Skeletal muscle satellite cell (primary cell): Measurements from ENCODE around the gene GALNT15. TPM values are rescaled to one million over a fixed set of nuclear protein-coding genes. Genes with fewer than 3 reads are reported as not detected.

Experiments
- H3K27me3 ChIP-seq: 2 replicates; pipeline ENCODE4 v1.7.0; 2013; ENCODE audit warnings: low read length; ENCODE audit not compliant: control insufficient read depth, insufficient read depth
- H3K36me3 ChIP-seq: 2 replicates; pipeline ENCODE4 v1.7.0; 2013; ENCODE audit warnings: mild to moderate bottlenecking, control low read depth, low read length; ENCODE audit not compliant: insufficient read depth
- H3K4me1 ChIP-seq: 2 replicates; pipeline ENCODE4 v1.7.0; 2013; ENCODE audit warnings: low read length; ENCODE audit not compliant: control insufficient read depth, insufficient read depth
- H3K4me2 ChIP-seq: 2 replicates; pipeline ENCODE4 v1.7.0; 2013; ENCODE audit warnings: mild to moderate bottlenecking, low read length
- H3K4me3 ChIP-seq: 2 replicates; pipeline ENCODE4 v1.7.0; 2013; ENCODE audit warnings: low read length
- H3K9ac ChIP-seq: 2 replicates; pipeline ENCODE4 v1.7.0; 2013; ENCODE audit warnings: mild to moderate bottlenecking, low read depth, low read length, moderate library complexity
- H3K9me3 ChIP-seq: replicated peaks from 2 replicates; pipeline ENCODE4 v1.7.0; 2013; ENCODE audit warnings: mild to moderate bottlenecking, control low read depth, low read length
- total RNA-seq: library from RNA; depleted of rRNA; stranded (reverse); fragments of >200 nt; gene quantifications from 2 replicates; pipeline ENCODE4 v1.2.3, GENCODE V29; 2012; rRNA removed

Gene GALNT15, protein sequence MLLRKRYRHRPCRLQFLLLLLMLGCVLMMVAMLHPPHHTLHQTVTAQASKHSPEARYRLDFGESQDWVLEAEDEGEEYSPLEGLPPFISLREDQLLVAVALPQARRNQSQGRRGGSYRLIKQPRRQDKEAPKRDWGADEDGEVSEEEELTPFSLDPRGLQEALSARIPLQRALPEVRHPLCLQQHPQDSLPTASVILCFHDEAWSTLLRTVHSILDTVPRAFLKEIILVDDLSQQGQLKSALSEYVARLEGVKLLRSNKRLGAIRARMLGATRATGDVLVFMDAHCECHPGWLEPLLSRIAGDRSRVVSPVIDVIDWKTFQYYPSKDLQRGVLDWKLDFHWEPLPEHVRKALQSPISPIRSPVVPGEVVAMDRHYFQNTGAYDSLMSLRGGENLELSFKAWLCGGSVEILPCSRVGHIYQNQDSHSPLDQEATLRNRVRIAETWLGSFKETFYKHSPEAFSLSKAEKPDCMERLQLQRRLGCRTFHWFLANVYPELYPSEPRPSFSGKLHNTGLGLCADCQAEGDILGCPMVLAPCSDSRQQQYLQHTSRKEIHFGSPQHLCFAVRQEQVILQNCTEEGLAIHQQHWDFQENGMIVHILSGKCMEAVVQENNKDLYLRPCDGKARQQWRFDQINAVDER
- total RNA-seq, result 36.7 and 37.5 TPM in 2 replicates

DNA sequence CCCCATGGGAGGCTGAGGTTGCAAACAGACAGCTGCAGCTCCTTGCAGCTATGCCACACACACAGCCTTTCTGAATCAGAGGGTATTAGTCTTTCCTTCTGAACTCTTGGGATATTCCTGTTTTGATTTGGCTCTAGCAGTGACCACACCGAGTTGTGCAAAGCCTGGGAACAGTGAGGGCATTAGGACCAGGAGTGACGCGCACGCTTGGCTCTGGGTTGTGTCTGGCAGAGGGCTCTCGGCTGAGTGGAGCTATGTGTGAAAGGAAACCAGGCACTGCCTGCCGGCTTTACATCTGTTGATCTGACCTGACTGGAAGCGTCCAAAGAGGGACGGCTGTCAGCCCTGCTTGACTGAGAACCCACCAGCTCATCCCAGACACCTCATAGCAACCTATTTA is at the start of gene GALNT15:
TSS of gene GALNT15 (plus strand) at position 292 of the 400 bp plus-strand sequence. CDS start 472 bp downstream, outside the sequence.
- H3K4me3 ChIP-seq, result peak within 1 kb of the TSS; percentile 56
- H3K9me3 ChIP-seq, result no peaks in the 10 kb centered on the region
- H3K36me3 ChIP-seq, result no peaks in the 10 kb centered on the region
- peaks cover 65% of the 10 kb centered on the region for H3K4me1 ChIP-seq
- H3K27me3 ChIP-seq, result no peaks in the 10 kb centered on the region
- H3K9ac ChIP-seq, result peak within 1 kb of the TSS; percentile 80
- H3K4me2 ChIP-seq, result peak within 1 kb of the TSS; percentile 76

DNA sequence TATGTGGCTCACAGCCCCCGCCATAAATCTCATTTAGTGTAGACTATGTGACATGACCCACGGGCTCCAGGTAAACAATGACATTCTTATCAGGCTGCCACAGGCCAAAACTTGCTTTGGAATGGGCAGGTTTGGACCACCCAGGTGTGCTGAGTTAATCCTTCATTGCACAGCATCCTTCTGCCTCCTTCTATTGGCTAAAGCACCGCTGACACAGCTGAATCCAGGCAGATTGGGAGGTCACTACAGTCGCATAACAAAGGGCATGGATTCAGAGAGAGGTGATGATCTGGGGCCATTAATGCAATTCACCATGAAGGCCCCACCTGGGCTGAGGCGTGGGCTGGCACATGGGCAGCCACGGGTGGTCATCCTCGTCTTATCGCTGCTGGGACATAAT is 47.8 kb upstream of the GALNT15 start:
- no peak overlapping the region for H3K9ac ChIP-seq
- no peaks in the 10 kb centered on the region for H3K36me3 ChIP-seq
- H3K4me3 ChIP-seq, result no peak overlapping the region
- H3K27me3 ChIP-seq, result no peaks in the 10 kb centered on the region
- no peaks in the 10 kb centered on the region for H3K9me3 ChIP-seq
- peaks cover 42% of the 10 kb centered on the region for H3K4me1 ChIP-seq
- H3K4me2 ChIP-seq, result no peak overlapping the region

DNA sequence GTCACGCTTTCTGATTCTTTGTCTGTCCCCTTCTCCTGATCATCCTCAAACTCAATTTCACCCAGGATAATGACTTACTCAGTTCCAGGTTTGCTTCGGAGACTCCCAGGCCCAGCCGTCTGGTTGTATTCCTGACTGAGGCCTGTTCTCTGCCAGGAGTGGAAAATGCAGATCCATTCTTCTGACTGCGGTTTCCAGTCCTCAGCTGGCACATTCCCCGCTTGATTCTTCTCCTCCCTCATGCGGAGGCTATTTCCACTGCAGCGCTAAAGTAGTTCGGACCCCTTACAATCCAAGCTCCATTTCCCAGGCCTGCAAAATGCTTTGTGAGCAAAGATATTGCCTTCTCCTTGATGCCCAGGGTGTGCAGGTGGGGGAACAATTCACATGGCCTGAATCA is 47.2 kb upstream of the GALNT15 start:
- Histone ChIP-seq H3K9ac (no peak overlapping the region), H3K36me3 (no peaks in the 10 kb centered on the region), H3K4me1 (peaks cover 40% of the 10 kb centered on the region)

DNA sequence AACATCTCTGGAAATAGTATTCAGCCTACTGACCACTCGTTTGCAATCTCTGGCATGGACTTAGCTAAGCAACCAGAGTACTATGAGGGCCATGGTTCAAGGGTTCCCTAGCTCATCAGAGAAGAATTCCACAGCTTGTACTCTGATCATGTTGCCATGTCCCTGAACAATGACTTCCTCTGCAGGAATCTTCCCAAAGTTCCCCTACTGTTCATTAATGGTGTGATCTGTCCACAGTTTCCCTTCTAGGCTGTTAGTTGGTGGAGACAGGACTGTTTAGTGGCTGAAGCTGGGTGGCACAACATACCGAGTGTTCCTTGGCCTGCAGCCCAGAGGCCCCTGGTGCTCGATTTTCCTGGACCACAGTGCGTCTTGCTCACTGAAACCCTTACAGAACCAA is 44.4 kb upstream of the GALNT15 start:
- H3K27me3 ChIP-seq, result no peaks in the 10 kb centered on the region
- H3K9ac ChIP-seq, result peak overlapping the region; percentile 63
- H3K36me3 ChIP-seq, result no peaks in the 10 kb centered on the region
- H3K4me2 ChIP-seq, result peak overlapping the region; percentile 14
- no peak overlapping the region for H3K4me3 ChIP-seq
- H3K4me1 ChIP-seq, result peaks cover 28% of the 10 kb centered on the region
- H3K9me3 ChIP-seq, result no peaks in the 10 kb centered on the region

More for the DNA sequence above, 47.2 kb upstream of the GALNT15 start:
- Histone ChIP-seq H3K9me3 (no peaks in the 10 kb centered on the region), H3K27me3 (no peaks in the 10 kb centered on the region), H3K4me3 (no peak overlapping the region), H3K4me2 (no peak overlapping the region)

DNA sequence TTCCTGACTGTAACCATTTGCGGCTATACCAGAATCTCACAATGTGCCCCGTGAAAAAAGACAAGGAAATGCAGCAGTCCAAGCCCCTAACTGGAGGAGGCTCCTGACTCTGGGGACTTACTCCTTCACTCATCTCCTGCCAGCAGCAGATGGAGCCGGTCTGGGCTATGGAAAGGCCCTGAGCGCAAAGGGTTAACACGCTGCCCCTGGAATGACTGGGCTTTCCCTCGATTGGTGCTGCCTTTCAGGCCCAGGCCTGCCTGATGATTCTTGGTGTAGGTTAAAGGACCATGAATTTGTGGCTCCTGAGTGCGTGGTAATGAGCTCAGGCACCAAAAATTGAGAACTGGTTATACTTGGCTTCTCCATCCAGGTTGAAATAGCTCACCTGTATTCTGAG is 42.3 kb upstream of the GALNT15 start:
- H3K9ac ChIP-seq, result no peak overlapping the region
- H3K4me1 ChIP-seq, result peaks cover 35% of the 10 kb centered on the region

DNA sequence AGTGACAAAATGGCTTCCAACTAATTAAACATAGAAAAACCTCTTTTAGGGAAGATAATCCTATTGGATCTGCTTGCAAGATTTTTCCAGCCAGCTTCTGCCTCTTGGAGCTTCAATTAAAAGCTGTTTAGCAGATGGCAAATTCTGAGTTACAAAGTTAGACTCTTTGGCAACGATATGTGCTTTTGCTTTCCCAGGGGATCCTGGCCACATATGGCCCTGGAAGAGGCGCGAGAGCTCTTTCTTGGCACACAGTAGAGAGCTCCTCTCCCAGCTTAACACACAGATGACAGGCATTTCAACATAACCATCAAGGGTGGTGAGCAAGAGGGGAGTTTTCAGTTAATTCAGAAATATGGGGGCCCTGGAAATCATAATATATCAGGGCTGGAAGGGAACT is 41.6 kb upstream of the GALNT15 start:
- Histone ChIP-seq H3K4me1 (peaks cover 35% of the 10 kb centered on the region), H3K9me3 (peaks cover 7% of the 10 kb centered on the region), H3K36me3 (no peaks in the 10 kb centered on the region), H3K4me3 (no peak overlapping the region), H3K4me2 (no peak overlapping the region), H3K27me3 (no peaks in the 10 kb centered on the region), H3K9ac (no peak overlapping the region)

More for the DNA sequence above, 42.3 kb upstream of the GALNT15 start:
- no peaks in the 10 kb centered on the region for H3K27me3 ChIP-seq
- H3K4me2 ChIP-seq, result no peak overlapping the region
- no peaks in the 10 kb centered on the region for H3K36me3 ChIP-seq
- no peaks in the 10 kb centered on the region for H3K9me3 ChIP-seq
- H3K4me3 ChIP-seq, result no peak overlapping the region

DNA sequence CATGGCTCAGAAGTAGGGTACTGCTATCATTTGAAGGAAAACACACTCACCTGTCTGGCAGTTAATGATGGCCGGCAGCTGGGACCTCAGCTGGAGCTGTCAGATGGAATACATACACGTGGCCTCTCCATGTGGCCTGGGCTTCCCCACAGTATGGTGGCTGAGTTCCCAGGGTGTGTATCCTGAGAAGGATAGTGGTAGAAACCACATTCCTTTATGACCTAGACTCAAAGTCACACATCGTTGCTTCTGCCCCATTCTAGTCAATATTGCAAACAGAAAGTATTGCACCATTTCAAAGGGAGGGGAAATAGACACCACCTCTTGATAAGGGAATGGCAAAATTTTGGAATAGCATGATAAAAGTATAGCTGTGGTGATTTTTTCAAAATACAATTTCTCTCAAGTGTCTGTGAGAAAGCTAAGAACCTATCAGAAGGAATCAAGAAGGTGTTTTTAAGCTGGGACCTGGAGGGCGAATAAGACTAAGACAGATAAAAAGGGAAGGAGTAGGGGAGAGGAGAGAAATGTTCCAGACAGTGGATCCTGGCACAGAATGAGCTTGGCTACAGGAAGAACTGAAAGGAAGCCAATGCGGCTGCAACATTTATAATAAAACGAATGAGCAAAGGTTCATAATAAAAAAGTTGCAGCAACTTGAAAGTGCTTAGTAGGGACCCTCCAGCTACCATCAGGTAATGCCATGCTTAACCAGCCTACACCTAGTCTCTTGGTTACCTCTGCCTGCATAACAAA is 40.1 kb upstream of the GALNT15 start:
- Histone ChIP-seq H3K27me3 (no peaks in the 10 kb centered on the region), H3K4me3 (no peak overlapping the region), H3K4me1 (peaks cover 31% of the 10 kb centered on the region), H3K36me3 (no peaks in the 10 kb centered on the region), H3K9ac (no peak overlapping the region), H3K9me3 (peaks cover 7% of the 10 kb centered on the region), H3K4me2 (no peak overlapping the region)

DNA sequence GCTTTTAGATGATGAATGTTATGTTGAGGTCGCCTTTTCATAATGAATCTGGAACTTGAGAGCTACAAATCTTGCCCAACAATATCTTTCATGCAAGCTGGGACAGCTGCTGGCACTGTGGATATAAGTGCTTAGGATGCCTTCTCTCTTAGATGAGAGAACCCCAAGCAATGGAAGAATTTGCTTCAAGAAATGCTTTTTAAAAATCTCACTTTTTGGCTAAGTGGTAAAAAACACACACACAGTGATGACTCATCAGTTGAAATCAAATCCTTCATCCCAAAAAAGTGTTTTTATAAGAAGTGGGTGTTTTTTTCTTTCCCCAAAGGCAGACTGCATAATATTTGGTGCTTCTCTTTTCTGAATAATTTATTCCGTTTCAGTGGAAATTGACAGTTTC is 38.4 kb upstream of the GALNT15 start:
- Histone ChIP-seq H3K9me3 (peaks cover 7% of the 10 kb centered on the region), H3K4me2 (peak overlapping the region; percentile 65), H3K27me3 (no peaks in the 10 kb centered on the region), H3K36me3 (no peaks in the 10 kb centered on the region), H3K4me1 (peaks cover 31% of the 10 kb centered on the region), H3K4me3 (peak overlapping the region; percentile 21), H3K9ac (peak overlapping the region; percentile 62)

DNA sequence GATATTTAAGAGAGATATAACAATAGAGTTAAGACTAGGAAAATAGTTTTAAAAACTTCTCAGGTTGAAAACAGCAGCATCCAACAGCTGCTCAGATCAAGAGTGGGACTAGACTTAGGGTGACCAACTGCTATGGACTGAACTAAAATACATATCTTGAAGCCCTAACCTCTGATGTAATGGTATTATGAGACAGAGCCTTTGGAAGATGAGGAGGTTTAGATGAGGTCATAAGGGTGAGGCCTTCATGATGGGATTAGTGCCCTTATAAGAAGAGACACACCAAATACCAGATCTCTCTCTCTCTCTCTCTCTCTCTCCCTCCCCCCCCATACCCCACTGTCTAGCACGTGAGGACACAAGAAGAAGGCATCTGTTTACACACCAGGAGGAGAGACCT is 37.4 kb upstream of the GALNT15 start:
- Histone ChIP-seq H3K4me2 (peak overlapping the region; percentile 65), H3K4me3 (no peak overlapping the region), H3K27me3 (no peaks in the 10 kb centered on the region), H3K36me3 (no peaks in the 10 kb centered on the region), H3K9ac (peak overlapping the region; percentile 62), H3K9me3 (peaks cover 7% of the 10 kb centered on the region), H3K4me1 (peaks cover 34% of the 10 kb centered on the region)

DNA sequence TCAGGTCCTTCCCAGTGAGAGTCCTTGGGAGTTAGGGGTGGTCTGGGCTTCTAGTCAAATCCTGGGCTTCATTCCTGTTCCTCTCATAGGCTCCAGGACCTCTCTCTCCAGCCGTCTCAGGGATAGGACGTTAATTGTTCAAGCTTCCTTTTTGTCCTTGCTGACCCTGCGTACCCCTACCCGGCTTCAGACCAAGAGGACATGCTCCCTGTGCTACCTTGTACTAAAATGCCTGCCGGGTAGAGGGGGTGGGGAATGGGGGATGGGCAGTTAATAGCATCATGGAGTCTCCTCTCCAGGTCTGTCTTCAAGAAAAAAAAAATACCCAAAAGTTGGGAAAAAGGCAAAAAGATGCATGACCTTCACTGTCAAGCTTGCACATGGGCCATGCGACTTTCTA is 36.5 kb upstream of the GALNT15 start:
- Histone ChIP-seq H3K36me3 (no peaks in the 10 kb centered on the region), H3K4me1 (peaks cover 43% of the 10 kb centered on the region), H3K4me3 (no peak overlapping the region), H3K9me3 (peaks cover 7% of the 10 kb centered on the region), H3K4me2 (no peak overlapping the region), H3K9ac (no peak overlapping the region), H3K27me3 (no peaks in the 10 kb centered on the region)

DNA sequence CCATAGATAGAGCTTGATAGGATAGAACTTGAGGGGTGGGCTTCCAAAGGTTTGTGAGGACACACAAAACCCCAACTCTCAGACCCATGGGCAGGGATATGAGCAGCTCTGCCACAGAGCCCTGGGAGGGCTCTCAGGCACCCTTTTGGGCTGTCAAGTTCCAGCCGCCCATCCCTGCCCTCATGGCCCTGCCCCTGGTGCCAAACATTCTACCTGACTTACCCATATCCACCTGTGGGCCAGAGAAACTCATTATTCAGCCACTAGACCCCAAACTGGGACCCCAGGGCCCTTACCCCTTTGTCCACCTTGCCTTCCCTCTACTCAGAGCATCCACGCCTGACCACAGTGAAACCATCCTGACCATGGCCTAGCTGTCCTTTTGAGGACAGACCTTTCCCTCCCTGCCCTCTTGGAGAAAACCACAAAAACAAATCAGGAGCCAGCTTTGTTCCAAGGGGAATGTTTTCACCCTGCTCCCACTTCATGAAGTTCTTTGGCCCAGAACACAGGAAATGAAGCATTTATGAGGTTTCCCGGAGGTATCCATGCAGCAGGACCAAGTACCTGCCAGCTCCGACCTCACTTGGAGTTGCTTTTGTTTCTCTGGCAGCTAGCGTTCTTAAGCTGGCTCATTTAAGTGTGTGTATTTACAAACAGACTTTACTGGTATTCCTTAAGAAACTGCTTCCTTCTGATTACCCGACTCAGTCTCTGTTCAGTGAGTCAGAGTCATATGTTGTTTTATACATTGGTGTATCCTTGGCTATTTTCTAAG is 34.2 kb upstream of the GALNT15 start:
- H3K4me2 ChIP-seq, result peak overlapping the region; percentile 9
- no peak overlapping the region for H3K4me3 ChIP-seq
- H3K9me3 ChIP-seq, result peaks cover 7% of the 10 kb centered on the region
- no peaks in the 10 kb centered on the region for H3K36me3 ChIP-seq
- H3K4me1 ChIP-seq, result peaks cover 44% of the 10 kb centered on the region
- peak overlapping the region; percentile 28 for H3K9ac ChIP-seq
- H3K27me3 ChIP-seq, result no peaks in the 10 kb centered on the region
